ENCODE measurements around the gene OVOL3. TPM values are rescaled to one million over a fixed set of nuclear protein-coding genes. Genes with fewer than 3 reads are reported as not detected.

The OVOL3 gene
- total RNA-seq, 1 experiment from 2014 or later: not detected

GRCh38 chr19:36136964-36137686 lies 26.2 kb downstream of the OVOL3 start:
- Histone ChIP-seq H3K36me3 (replicated peaks; ENCODE audit: control insufficient read depth, insufficient read depth, low read length) (no peaks in the 10 kb centered on the region), H3K4me3 (ENCODE audit: insufficient read depth, low read depth, low read length) (no peak overlapping the region), H3K27me3 (ENCODE audit: control insufficient read depth, insufficient read depth, low read length) (no peaks in the 10 kb centered on the region)
- DNase-seq: peak; percentile 32

- Histone ChIP-seq H3K36me3 (replicated peaks; ENCODE audit: control insufficient read depth, insufficient read depth, low read length) (peaks cover 8% of the 10 kb centered on the region), H3K4me3 (ENCODE audit: insufficient read depth, low read depth, low read length) (peak overlapping the region; percentile 96), H3K27me3 (ENCODE audit: control insufficient read depth, insufficient read depth, low read length) (no peaks in the 10 kb centered on the region)
- no peak for DNase-seq
Measured at GRCh38 chr19:36139120-36139472, 28.2 kb downstream of the OVOL3 start.

- Histone ChIP-seq H3K27me3 (ENCODE audit: control insufficient read depth, insufficient read depth, low read length) (no peaks in the 10 kb centered on the region), H3K4me3 (ENCODE audit: insufficient read depth, low read depth, low read length) (peak within 1 kb of the TSS; percentile 96), H3K36me3 (replicated peaks; ENCODE audit: control insufficient read depth, insufficient read depth, low read length) (peaks cover 12% of the 10 kb centered on the region)
- peak; percentile 98 for DNase-seq
Measured at GRCh38 chr19:36139473-36140303, 28.7 kb downstream of the OVOL3 start, which contains the start of gene CAPNS1. Gene CAPNS1 (plus strand): TSS chr19:36140066. CDS start chr19:36141012, 946 bp downstream.

GRCh38 chr19:36140304-36141038 lies 29.5 kb downstream of the OVOL3 start:
- H3K27me3 ChIP-seq (ENCODE audit: control insufficient read depth, insufficient read depth, low read length): no peaks in the 10 kb centered on the region
- H3K4me3 ChIP-seq (ENCODE audit: insufficient read depth, low read depth, low read length): peak overlapping the region; percentile 96
- DNase-seq: peak; percentile 93
- H3K36me3 ChIP-seq (replicated peaks; ENCODE audit: control insufficient read depth, insufficient read depth, low read length): peaks cover 14% of the 10 kb centered on the region

DNA sequence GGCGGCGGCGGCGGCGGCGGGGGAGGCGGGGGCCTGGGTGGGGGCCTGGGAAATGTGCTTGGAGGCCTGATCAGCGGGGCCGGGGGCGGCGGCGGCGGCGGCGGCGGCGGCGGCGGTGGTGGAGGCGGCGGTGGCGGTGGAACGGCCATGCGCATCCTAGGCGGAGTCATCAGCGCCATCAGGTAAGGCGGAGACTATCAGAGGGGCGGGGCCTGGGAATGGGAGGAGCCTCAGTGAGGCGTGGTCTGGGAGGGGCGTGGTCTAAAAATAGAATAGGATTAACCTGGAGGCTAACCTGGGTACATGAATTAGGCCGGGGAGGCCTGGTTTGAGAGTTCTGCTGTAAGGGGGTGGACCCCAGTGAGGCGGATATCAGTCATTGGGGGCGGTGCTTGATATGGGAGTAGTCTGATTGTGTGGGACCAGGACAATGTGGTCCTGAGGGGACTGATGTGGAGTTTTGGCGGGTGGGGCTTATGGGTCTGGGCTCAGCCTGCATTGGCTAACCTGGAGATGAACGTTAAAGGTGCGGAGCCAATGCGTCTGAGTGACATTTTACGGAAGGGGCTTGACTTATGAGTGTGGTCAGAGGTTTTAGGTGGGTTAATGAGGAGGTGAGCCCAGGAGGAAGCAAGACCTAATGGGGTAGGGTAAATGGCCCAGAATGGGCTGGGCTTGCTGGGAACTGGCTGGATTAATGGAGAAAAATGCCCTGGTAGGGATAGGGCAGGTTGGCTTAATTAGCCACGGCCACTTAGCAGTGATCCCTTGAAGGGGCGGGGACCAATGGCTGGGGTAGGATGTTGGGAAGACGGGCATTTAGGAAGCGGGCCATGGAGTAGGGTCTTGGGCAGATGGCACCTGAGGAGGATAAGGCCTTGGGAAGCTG lies 30.3 kb downstream of the OVOL3 start:
- DNase-seq: peak; percentile 98
- H3K4me3 ChIP-seq (ENCODE audit: insufficient read depth, low read depth, low read length): peak overlapping the region; percentile 96
- H3K36me3 ChIP-seq (replicated peaks; ENCODE audit: control insufficient read depth, insufficient read depth, low read length): peaks cover 22% of the 10 kb centered on the region
- H3K27me3 ChIP-seq (ENCODE audit: control insufficient read depth, insufficient read depth, low read length): no peaks in the 10 kb centered on the region

DNA sequence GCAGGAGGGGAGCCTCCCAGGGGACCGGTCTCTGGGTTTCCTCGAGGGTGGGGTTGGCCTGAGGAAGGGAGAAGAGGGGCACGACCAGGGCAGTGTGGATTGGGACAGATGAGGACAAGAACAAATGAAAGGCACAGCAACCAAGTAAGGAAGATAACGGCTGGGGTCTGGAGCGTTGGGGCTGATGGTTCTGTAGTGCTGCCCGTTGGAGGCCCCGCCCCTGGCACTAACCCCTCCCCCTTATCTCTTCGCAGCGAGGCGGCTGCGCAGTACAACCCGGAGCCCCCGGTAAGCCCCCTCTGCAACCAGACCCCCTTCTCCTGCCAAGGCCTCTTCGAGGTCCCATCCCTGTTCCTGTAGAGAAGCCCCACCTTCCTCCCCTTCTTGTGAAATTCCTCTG lies 31.1 kb downstream of the OVOL3 start:
- H3K36me3 ChIP-seq (replicated peaks; ENCODE audit: control insufficient read depth, insufficient read depth, low read length): peaks cover 27% of the 10 kb centered on the region
- no peaks in the 10 kb centered on the region for H3K27me3 ChIP-seq (ENCODE audit: control insufficient read depth, insufficient read depth, low read length)
- peak; percentile 63 for DNase-seq
- H3K4me3 ChIP-seq (ENCODE audit: insufficient read depth, low read depth, low read length): no peak overlapping the region

GRCh38 chr19:36142496-36142895 lies 31.6 kb downstream of the OVOL3 start:
- Histone ChIP-seq H3K36me3 (replicated peaks; ENCODE audit: control insufficient read depth, insufficient read depth, low read length) (peaks cover 29% of the 10 kb centered on the region), H3K27me3 (ENCODE audit: control insufficient read depth, insufficient read depth, low read length) (no peaks in the 10 kb centered on the region), H3K4me3 (ENCODE audit: insufficient read depth, low read depth, low read length) (no peak overlapping the region)
- peak; percentile 10 for DNase-seq

DNA sequence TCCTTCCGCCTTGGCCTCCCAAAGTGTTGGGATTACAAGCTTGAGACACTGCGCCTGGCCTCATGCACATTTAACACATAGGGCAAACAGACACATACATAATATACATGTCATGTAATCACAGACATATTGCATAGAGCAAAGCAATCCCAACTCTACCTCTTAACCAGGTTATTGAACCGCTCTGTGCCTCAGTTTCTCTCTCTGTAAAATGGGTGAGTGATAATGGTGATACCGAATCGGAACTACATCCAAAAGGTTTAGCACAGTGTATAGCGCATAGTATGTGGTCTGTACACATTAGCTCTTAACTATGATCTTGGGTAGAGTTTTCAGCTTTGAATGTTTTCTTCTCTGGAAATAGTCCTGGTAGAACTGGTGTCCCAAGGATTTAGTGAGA lies 33.7 kb downstream of the OVOL3 start:
- H3K27me3 ChIP-seq (ENCODE audit: control insufficient read depth, insufficient read depth, low read length): no peaks in the 10 kb centered on the region
- DNase-seq: no peak
- peaks cover 33% of the 10 kb centered on the region for H3K36me3 ChIP-seq (replicated peaks; ENCODE audit: control insufficient read depth, insufficient read depth, low read length)
- no peak overlapping the region for H3K4me3 ChIP-seq (ENCODE audit: insufficient read depth, low read depth, low read length)

- DNase-seq: no peak
- peaks cover 20% of the 10 kb centered on the region for H3K36me3 ChIP-seq (replicated peaks; ENCODE audit: control insufficient read depth, insufficient read depth, low read length)
- H3K27me3 ChIP-seq (ENCODE audit: control insufficient read depth, insufficient read depth, low read length): no peaks in the 10 kb centered on the region
- H3K4me3 ChIP-seq (ENCODE audit: insufficient read depth, low read depth, low read length): no peak overlapping the region
Measured at GRCh38 chr19:36149673-36150406, 38.9 kb downstream of the OVOL3 start.

- Histone ChIP-seq H3K27me3 (ENCODE audit: control insufficient read depth, insufficient read depth, low read length) (no peaks in the 10 kb centered on the region), H3K36me3 (replicated peaks; ENCODE audit: control insufficient read depth, insufficient read depth, low read length) (peaks cover 17% of the 10 kb centered on the region), H3K4me3 (ENCODE audit: insufficient read depth, low read depth, low read length) (no peak overlapping the region)
- peak; percentile 36 for DNase-seq
Measured at GRCh38 chr19:36150586-36150985, 39.6 kb downstream of the OVOL3 start.

DNA sequence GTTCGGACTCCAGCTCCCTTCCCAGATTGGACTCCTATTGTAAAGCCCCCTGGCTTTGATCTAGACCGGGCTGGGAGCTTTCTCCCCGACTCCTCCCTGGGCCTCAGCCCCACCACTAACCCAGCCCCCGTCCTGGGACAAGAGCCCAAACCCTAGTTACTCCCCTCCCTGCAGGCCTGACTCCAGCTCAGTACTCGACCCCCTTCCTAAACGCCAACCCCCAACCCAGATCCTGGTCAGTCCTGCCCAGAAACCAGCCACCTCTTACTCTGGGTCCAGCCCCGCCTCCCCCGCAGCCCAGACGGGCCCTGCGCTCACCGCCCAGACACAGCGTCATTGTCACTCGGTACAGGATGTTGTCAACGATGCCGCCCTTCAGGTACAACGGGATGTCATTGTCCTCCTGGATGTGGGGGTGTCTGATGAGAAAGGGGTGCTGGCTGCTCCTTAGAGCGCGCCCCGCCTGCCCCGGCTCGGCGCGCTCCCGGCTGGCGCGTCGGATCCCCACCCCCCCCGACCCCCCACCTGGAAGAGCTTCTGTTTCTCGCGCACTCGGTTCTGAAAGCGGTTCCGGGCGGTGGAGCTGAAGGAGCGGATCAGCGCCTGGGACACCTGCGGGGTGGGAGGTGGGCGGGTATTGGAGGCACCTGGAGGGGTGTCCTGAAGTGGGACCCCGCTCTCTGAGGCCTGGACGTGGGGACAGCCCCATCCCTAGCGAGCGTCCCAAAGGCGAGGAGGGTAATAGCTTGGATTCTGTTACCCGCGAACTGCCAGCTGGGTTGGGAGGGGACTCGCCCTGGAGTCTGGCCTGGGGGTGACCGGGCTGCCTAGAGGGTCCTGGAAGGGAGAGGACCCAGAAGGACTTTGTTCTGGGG lies 40.4 kb downstream of the OVOL3 start:
- Histone ChIP-seq H3K4me3 (ENCODE audit: insufficient read depth, low read depth, low read length) (peak overlapping the region; percentile 33; the same call in 1 of the 2 replicates), H3K36me3 (replicated peaks; ENCODE audit: control insufficient read depth, insufficient read depth, low read length) (peaks cover 10% of the 10 kb centered on the region), H3K27me3 (ENCODE audit: control insufficient read depth, insufficient read depth, low read length) (no peaks in the 10 kb centered on the region)
- DNase-seq: peak; percentile 62

DNA sequence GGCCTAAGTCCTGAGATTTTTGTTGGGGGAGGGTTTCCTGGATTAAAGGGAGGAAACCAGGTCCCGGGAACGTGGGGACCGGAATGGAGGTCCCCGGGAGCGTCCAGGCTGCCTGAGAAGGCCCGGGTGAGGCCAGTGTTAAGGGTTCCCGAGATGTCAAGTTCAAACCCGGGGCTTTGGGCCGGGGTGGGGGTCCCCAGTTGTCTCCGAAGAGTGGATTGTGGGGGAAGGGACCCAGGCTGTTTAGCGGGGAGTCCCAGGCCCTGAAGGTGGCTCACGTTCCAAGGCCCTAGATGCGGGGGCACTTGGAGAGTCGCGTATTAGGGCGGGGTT lies 41.0 kb downstream of the OVOL3 start:
- Histone ChIP-seq H3K27me3 (ENCODE audit: control insufficient read depth, insufficient read depth, low read length) (no peaks in the 10 kb centered on the region), H3K4me3 (ENCODE audit: insufficient read depth, low read depth, low read length) (peak overlapping the region; percentile 33; the same call in 1 of the 2 replicates), H3K36me3 (replicated peaks; ENCODE audit: control insufficient read depth, insufficient read depth, low read length) (peaks cover 7% of the 10 kb centered on the region)
- DNase-seq: peak; percentile 56

Measured in H7 (cell line).